Activated T-cell treated with anti-CD3 and anti-CD28 coated beads, Interleukin-2, amount 50 U/mL, for 24 hours (primary cell): ENCODE results near the gene SOBP.
A peak's percentile ranks its signal among the peaks of the same experiment; 100 is the strongest.

Experiments
- DNase-seq: peaks from one replicate; pipeline ENCODE4 v3.0.0-alpha.2; 2020
- H3K27ac Mint-ChIP-seq: 2 replicates; pipeline ENCODE4 v1.8.0; 2020; ENCODE audit warnings: mild to moderate bottlenecking, mixed read lengths
- H3K27me3 Mint-ChIP-seq: 2 replicates; pipeline ENCODE4 v1.8.0; 2020; ENCODE audit warnings: mixed read lengths
- H3K36me3 Mint-ChIP-seq: 2 replicates; pipeline ENCODE4 v1.8.0; 2020; ENCODE audit warnings: low read depth, mixed read lengths
- H3K4me1 Mint-ChIP-seq: 2 replicates; pipeline ENCODE4 v1.8.0; 2020; ENCODE audit warnings: low read depth, mixed read lengths
- H3K4me3 Mint-ChIP-seq: 2 replicates; pipeline ENCODE4 v1.8.0; 2020; ENCODE audit warnings: mild to moderate bottlenecking, moderate library complexity, mixed read lengths
- H3K9me3 Mint-ChIP-seq: 2 replicates; pipeline ENCODE4 v1.8.0; 2020; ENCODE audit warnings: mixed read lengths

SOBP gene

DNA sequence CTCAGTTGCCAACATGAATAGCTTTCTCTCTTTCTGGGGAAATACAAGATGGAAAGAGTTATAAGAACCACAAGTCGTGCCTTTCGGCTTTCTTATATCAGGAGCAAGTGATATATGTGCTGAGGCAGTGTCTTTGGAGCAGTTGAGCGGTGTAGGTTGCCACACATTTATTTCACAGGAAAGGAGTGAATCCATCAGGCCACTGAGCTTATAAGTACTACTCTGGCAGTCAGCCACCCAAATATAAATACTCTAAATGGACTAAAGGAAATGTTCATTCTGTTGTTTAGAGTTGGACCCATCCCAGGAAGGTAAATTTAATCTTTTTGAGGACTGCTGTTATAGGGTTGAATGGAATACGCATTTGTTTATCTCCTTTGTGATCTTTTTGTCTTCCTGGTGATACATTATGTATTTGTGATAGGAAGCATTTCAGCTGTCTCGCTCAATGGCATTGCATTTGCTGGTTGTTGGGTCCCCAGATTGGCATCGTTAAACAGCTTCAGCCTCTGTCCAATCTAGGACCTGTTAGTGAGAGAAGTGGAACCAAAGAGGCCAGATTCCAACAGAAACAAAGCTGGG lies 139.7 kb downstream of the SOBP start:
- H3K9me3 Mint-ChIP-seq: no peaks in the 10 kb centered on the region
- H3K36me3 Mint-ChIP-seq: no peaks in the 10 kb centered on the region
- no peak overlapping the region for H3K27ac Mint-ChIP-seq
- H3K4me1 Mint-ChIP-seq: peaks cover 7% of the 10 kb centered on the region
- peaks cover 34% of the 10 kb centered on the region for H3K27me3 Mint-ChIP-seq
- DNase-seq: no peak
- no peak overlapping the region for H3K4me3 Mint-ChIP-seq

DNA sequence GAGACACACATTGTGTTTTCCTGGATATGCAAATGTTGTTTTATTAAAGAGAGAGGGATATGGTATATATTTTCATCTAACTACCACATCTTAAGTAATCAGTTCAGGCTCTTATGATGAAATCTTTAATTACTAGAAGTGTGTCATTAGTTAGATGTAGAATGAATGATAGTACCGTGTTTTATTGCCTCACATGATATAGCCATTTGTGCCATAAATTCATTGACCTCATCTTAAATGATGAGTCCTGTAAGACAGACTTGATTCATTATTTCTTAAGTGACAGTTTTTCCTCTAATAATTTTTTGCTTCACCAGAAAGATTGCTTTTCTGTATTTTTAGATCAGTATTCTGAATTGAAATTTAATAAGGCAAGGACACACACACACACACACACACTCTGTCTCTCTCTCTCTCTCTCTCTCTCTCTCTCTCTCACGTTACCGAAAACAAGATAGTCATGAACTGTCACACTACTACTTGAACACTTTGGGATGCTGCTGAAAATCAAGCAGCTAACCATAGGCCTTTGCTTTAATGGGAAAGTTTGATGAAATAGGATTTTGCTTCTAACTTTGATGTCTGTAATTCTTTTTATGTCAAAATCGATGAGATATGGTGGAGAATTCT lies 140.5 kb downstream of the SOBP start:
- Mint-ChIP-seq H3K27ac (no peak overlapping the region), H3K27me3 (peaks cover 40% of the 10 kb centered on the region), H3K9me3 (no peaks in the 10 kb centered on the region), H3K4me1 (peaks cover 8% of the 10 kb centered on the region), H3K36me3 (no peaks in the 10 kb centered on the region), H3K4me3 (no peak overlapping the region)
- no peak for DNase-seq

DNA sequence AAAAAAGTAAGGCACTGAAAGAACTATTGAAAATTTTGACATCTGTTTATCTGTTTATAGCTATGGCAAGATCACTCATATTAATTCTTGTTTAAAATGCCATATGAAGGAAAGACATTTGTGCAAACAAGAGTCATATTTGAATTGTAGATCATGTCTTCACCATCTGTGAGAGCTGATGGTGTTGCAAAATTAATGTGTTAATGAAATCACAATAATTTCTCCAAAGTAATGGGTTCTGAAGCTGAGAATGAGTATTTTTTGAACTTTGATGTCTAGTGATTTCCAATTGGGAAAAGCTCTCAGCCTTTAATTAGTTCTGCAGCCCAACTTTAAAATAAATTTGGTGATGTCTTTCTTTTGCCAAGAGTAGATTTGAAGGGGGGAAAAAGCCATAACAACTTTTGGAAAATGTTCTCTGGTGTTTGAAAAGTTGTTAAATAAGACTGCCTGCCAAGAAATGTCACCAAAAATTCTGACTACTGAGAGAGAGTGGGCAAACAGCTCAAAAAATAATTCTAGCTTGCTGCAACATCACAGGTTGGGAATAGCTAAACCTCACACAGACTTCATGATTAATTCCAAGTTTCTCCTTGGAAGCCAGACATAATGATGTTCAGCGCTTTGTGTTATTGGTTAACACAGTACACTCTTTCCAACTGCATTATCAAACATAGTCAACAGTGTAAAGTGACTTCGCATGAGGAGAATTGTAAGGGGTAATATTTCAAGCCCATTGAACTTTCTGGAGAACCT lies 142.6 kb downstream of the SOBP start:
- Mint-ChIP-seq H3K27me3 (peaks cover 61% of the 10 kb centered on the region), H3K4me3 (no peak overlapping the region), H3K27ac (no peak overlapping the region), H3K4me1 (peaks cover 9% of the 10 kb centered on the region), H3K9me3 (no peaks in the 10 kb centered on the region), H3K36me3 (no peaks in the 10 kb centered on the region)
- no peak for DNase-seq

DNA sequence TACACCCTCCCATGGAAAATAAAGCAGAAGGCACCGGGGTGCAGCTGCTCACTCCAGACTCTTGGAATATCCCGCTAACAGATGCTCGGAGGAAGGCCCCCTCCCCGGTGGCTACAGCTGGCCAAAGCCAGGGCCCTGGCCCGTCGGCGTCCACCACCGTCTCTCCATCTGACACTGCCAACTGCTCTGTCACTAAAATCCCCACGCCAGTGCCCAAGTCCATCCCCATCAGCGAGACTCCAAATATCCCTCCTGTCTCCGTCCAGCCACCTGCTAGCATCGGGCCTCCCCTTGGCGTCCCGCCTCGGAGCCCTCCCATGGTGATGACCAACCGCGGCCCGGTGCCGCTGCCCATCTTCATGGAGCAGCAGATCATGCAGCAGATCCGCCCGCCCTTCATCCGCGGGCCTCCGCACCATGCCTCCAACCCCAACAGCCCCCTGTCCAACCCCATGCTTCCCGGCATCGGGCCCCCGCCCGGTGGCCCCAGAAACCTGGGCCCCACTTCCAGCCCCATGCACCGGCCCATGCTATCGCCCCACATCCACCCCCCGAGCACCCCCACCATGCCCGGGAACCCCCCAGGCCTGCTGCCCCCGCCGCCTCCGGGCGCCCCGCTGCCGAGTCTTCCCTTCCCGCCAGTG lies 143.9 kb downstream of the SOBP start:
- H3K27ac Mint-ChIP-seq: no peak overlapping the region
- H3K27me3 Mint-ChIP-seq: peaks cover 65% of the 10 kb centered on the region
- H3K36me3 Mint-ChIP-seq: no peaks in the 10 kb centered on the region
- H3K4me3 Mint-ChIP-seq: peak overlapping the region; percentile 56
- peaks cover 11% of the 10 kb centered on the region for H3K4me1 Mint-ChIP-seq
- DNase-seq: no peak
- H3K9me3 Mint-ChIP-seq: no peaks in the 10 kb centered on the region

DNA sequence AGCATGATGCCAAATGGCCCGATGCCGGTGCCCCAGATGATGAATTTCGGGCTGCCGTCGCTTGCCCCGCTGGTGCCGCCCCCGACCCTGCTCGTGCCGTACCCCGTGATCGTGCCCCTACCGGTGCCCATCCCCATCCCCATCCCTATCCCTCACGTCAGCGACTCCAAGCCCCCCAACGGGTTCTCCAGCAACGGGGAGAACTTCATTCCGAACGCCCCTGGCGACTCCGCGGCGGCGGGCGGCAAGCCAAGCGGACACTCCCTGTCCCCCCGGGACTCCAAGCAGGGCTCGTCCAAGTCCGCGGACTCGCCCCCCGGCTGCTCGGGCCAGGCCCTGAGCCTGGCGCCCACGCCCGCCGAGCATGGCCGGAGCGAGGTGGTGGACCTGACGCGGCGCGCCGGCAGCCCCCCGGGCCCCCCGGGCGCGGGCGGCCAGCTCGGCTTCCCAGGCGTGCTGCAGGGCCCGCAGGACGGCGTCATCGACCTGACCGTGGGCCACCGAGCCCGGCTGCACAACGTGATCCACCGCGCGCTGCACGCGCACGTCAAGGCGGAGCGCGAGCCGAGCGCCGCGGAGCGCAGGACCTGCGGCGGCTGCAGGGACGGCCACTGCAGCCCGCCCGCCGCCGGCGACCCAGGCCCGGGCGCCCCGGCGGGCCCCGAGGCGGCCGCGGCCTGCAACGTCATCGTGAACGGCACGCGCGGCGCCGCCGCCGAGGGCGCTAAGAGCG lies 144.6 kb downstream of the SOBP start:
- Mint-ChIP-seq H3K27ac (no peak overlapping the region), H3K36me3 (no peaks in the 10 kb centered on the region), H3K9me3 (no peaks in the 10 kb centered on the region), H3K4me1 (peaks cover 11% of the 10 kb centered on the region), H3K27me3 (peaks cover 71% of the 10 kb centered on the region), H3K4me3 (peak overlapping the region; percentile 56)
- peak; percentile 41 for DNase-seq

DNA sequence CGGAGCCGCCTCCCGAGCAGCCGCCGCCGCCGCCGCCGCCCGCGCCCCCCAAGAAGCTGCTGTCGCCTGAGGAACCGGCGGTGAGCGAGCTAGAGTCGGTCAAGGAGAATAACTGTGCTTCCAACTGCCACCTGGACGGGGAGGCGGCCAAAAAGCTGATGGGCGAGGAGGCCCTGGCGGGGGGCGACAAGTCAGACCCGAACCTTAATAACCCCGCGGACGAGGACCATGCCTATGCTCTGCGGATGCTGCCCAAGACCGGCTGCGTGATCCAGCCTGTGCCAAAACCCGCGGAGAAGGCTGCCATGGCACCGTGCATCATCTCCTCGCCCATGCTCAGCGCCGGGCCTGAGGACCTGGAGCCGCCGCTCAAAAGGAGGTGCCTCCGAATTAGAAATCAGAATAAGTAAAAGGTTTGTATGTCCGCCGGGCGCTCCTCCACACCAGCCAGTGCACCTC lies 145.2 kb downstream of the SOBP start:
- Mint-ChIP-seq H3K27me3 (peaks cover 75% of the 10 kb centered on the region), H3K27ac (no peak overlapping the region), H3K4me3 (peak overlapping the region; percentile 15), H3K4me1 (peaks cover 11% of the 10 kb centered on the region), H3K9me3 (no peaks in the 10 kb centered on the region), H3K36me3 (no peaks in the 10 kb centered on the region)
- DNase-seq: no peak

DNA sequence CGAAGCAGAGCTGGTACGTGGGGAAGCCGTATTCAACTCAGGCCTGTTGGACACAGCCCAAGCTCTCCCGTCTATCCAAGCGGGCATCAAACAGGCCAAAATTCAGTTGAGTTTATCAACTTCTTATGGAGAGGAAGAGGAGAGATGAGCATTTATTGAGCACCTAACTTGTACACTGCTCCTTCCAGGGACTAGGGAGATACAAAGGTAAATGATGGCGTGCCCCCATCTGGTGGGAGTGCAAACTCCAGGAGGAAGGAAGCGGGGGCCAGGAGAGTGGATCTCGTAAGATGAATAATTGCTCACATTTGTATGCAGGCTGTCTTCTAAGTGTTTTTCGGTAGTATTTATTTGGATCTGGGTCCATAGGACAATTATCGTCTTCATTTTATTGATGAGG lies 146.6 kb downstream of the SOBP start:
- Mint-ChIP-seq H3K9me3 (no peaks in the 10 kb centered on the region), H3K27ac (no peak overlapping the region), H3K36me3 (no peaks in the 10 kb centered on the region), H3K4me3 (no peak overlapping the region), H3K27me3 (peaks cover 76% of the 10 kb centered on the region), H3K4me1 (peaks cover 11% of the 10 kb centered on the region)
- no peak for DNase-seq

DNA sequence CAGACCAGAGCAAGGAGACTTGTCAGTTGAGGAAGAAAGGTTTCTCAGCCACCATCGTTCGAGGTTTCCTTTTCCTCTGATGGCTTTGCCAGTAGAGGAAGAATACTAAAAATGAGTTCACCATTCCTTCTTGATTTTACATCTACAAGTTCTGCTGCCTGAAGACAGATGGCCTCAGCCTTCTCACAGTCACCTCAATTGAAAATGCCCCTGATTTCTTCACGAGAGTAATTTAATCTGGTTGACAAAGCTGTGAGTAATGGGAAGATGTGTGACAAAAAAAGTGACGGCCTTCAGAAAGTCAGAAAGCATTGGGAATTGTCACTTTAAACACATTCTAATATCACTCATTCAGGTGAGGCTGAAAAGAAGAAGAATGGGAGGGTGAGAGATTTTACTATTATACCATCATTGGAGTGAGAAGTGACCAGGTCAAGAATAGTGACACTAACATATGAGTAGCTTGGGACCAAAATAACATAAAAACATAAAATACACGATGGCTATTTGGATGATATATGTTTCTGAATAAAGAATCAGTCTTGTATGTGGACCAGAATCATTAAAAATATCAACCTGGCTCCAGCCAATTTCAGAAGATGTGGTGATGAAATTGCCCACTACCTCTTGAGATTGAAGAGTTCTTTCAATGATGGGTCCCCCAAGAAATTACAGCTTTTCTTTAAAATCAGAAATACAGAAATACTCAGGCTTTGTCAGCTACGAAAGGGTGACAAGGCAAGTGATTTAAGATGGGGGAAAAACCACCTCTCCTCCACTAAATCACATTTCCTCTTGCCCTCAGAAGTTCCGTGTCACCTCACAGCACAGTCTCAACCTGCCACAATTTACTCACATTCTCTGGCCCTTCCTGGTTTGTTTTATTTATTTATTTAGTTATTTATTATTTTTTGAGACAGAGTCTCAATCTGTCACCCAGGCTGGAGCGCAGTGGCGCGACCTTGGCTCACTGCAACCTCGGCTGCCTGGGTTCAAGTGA lies 147.7 kb downstream of the SOBP start:
- peaks cover 11% of the 10 kb centered on the region for H3K4me1 Mint-ChIP-seq
- peaks cover 74% of the 10 kb centered on the region for H3K27me3 Mint-ChIP-seq
- H3K27ac Mint-ChIP-seq: no peak overlapping the region
- H3K36me3 Mint-ChIP-seq: no peaks in the 10 kb centered on the region
- DNase-seq: no peak
- H3K4me3 Mint-ChIP-seq: no peak overlapping the region
- H3K9me3 Mint-ChIP-seq: no peaks in the 10 kb centered on the region

DNA sequence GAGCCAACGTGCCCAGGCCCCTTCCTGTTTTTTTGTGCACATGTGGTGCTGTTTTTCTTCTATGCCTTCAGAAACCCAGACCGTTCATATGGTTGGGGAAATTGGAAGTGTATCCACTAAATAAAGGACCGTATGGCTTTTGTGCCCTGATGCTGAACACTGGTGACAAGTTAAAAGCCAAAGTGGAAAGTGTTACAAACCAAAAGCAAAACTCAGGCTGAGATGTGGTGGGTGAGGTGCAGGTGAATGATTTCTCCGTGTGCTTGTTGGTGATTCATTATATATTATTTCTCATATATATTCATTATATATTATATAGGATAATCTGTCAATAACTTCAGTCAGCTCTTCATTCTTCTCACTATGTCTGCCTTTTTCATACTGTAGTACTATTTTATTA lies 148.6 kb downstream of the SOBP start:
- Mint-ChIP-seq H3K4me1 (peaks cover 10% of the 10 kb centered on the region), H3K27ac (no peak overlapping the region), H3K36me3 (no peaks in the 10 kb centered on the region), H3K4me3 (no peak overlapping the region), H3K9me3 (no peaks in the 10 kb centered on the region), H3K27me3 (peaks cover 68% of the 10 kb centered on the region)
- no peak for DNase-seq

DNA sequence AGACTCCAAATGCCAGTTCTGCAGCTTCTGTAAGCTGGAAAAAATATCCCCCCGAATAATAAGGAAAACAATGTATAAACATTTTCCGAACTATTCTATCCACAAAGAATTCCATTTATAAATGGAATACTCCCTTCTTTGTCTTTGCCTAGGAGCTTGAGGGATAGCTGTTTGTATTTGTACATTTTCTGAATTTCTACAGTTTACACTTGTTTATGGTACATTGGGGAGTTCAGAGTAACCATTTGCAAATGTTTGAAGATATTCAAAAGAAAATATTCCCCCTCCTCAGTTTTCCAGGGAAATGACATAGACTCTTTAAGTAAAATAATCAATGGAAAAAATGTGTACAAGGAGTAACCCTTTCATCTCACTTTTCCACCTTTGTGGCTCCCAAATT lies 149.6 kb downstream of the SOBP start:
- no peak overlapping the region for H3K4me3 Mint-ChIP-seq
- no peaks in the 10 kb centered on the region for H3K9me3 Mint-ChIP-seq
- DNase-seq: no peak

DNA sequence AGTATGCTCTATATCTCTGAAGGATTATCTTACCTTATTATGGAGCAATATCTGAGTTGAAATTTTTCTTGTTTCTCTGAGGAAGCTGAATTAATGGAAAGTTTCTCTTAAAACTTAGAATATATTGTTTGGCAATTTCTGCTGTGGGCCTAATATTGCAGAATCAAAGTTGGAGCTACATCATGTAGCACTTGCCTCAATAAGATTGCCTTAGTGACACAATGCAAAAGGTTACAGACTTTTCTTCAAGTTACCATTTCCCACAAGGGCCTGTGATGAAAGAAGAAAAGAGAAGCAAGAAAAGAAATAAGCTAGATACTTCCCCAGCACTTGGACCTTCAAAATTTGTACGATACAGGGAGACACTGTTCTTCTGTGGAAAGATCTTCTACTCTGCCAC lies 151.2 kb downstream of the SOBP start:
- DNase-seq: no peak
- no peaks in the 10 kb centered on the region for H3K9me3 Mint-ChIP-seq
- H3K4me3 Mint-ChIP-seq: no peak overlapping the region
- peaks cover 47% of the 10 kb centered on the region for H3K27me3 Mint-ChIP-seq
- H3K4me1 Mint-ChIP-seq: peaks cover 2% of the 10 kb centered on the region
- no peak overlapping the region for H3K27ac Mint-ChIP-seq
- no peaks in the 10 kb centered on the region for H3K36me3 Mint-ChIP-seq

More for the DNA sequence above, 149.6 kb downstream of the SOBP start:
- peaks cover 59% of the 10 kb centered on the region for H3K27me3 Mint-ChIP-seq
- H3K36me3 Mint-ChIP-seq: no peaks in the 10 kb centered on the region
- peaks cover 3% of the 10 kb centered on the region for H3K4me1 Mint-ChIP-seq
- H3K27ac Mint-ChIP-seq: no peak overlapping the region

DNA sequence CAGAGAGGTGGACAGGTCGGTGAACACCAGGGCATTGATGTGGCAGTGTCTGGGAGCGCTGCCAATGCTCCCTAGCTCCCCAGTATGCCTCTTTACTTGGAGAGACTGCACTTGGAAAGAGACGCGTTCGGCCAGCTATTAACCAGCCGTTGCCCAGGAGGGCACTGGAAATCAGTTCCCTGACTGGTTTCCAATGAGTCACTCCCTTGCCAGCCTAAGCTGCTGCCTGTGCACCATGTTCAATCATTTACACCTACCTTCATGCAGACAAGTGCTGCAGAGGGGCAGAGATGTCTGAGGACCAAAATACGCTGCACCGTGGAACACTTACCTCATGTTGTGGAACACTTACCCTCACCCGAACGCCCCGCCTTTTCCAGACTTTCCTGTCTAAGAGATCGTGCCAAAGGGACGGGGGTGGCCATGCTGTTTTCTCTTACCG lies 151.6 kb downstream of the SOBP start:
- Mint-ChIP-seq H3K9me3 (no peaks in the 10 kb centered on the region), H3K27ac (no peak overlapping the region), H3K4me3 (no peak overlapping the region), H3K4me1 (peaks cover 2% of the 10 kb centered on the region), H3K36me3 (no peaks in the 10 kb centered on the region), H3K27me3 (peaks cover 43% of the 10 kb centered on the region)
- DNase-seq: no peak

DNA sequence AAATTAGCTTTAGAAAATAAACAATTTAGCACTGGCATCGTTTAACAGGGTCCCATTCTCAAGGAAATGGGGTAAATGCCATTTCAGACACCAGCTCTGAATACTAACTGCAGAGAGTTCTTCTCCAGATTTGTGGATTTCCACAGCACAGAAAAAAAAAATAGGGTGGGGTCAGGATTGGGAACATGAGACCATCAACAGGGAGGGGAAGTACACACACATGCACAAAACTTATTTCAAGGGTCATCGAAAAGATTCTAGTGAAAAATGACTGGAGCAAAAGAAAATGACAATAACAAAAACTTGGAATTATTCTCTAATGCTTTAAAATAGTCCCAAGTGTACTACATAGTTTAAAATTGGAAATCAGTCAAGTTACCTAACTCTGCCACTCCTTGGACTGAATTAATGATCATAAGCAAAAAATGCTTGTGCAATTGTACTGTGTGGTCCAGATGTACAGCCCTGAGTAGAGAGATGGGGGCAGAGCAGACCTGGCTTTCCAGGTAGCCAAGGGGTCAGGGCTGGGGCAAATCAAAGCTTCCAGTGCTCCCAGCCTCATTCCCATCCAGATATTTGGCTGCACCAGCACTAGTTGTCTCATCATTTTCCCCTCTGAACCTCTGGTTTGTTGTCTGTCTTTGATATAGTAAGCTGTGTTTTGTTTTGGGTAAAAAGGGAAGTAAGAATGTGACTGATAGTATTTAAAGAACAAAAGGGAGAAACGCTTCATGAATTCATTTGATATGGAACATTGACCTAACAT lies 152.4 kb downstream of the SOBP start:
- Mint-ChIP-seq H3K4me1 (peaks cover 2% of the 10 kb centered on the region), H3K9me3 (no peaks in the 10 kb centered on the region), H3K4me3 (no peak overlapping the region), H3K27me3 (peaks cover 35% of the 10 kb centered on the region), H3K27ac (no peak overlapping the region), H3K36me3 (no peaks in the 10 kb centered on the region)
- DNase-seq: no peak
